A549 (cell line): ENCODE data around the gene HOXB4.

Experiments used
- CEBPB ChIP-seq, 2 experiments: fragments of >200 bp in 1 of 2; sonication (Bioruptor Twin) in 1 of 2; formaldehyde crosslinking in 1 of 2; IDR thresholded peaks; 2 replicates each; pipeline ENCODE4 v1.6.1; 2012 to 2016
- CTCF ChIP-seq: fragments of >200 bp; sonication (Bioruptor Twin); formaldehyde crosslinking; IDR thresholded peaks from 3 replicates; pipeline ENCODE4 v1.5.1; 2016
- E2F6 ChIP-seq: IDR thresholded peaks from 2 replicates; pipeline ENCODE4 v1.6.1; 2012; ENCODE audit warnings: low read depth, borderline replicate concordance
- POLR2A ChIP-seq: IDR thresholded peaks from 2 replicates; pipeline ENCODE4 v1.6.1; 2012; ENCODE audit warnings: mild to moderate bottlenecking, low read length
- REST ChIP-seq: fragments of 200-600 bp; sonication (generic); IDR thresholded peaks from 2 replicates; pipeline ENCODE4 v1.6.1; 2016; ENCODE audit warnings: antibody characterized with exemption, mild to moderate bottlenecking, moderate library complexity
- ZFP36 ChIP-seq: fragments of 450-650 bp; IDR thresholded peaks from 2 replicates; pipeline ENCODE4 v1.6.1; 2014; ENCODE audit warnings: borderline replicate concordance; ENCODE audit not compliant: partially characterized antibody

GRCh38 chr17:48606892-48607614 is 28.9 kb upstream of the HOXB4 start:
- TF ChIP-seq POLR2A = no peak
- no peak for TF ChIP-seq E2F6
- TF ChIP-seq CTCF = no peak
- TF ChIP-seq CEBPB (IDR thresholded peaks at IDR 0.05) = no peak
- TF ChIP-seq REST = no peak
- TF ChIP-seq ZFP36 = no peak
